DMS 273 treated with DMSO at 0.1 percent for 48 hours (cell line): ENCODE results near the gene LDAH.

Source experiments
- DNase-seq: peaks from one replicate; lab custom pipeline; 2025; lab: John Stamatoyannopoulos, UW

Gene LDAH

GRCh38 chr2:20667151-20667530 lies 155.8 kb downstream of the LDAH start:
- DNase-seq: no peak

GRCh38 chr2:20666304-20667150 lies 156.4 kb downstream of the LDAH start, which contains the start of gene GDF7:
TSS of gene GDF7 (plus strand) at chr2:20667144. CDS start at chr2:20667240, 96 bp downstream.
- DNase-seq: no peak

DNA sequence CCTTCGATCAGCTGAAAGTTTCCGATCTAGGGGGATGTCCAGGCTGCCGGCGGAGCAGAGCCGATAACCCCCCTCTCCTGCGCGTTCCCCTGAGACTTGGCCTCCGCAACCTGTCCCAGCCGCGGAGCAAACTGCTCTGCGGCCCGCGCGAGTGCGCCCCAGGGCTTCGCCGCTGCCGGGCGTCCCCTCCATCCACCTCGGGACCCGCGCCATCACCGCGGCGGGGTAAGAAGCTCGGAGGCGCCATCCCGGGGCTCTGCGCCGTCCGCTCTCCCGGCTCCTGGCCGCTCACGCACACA lies 156.9 kb downstream of the LDAH start:
- no peak for DNase-seq

GRCh38 chr2:20665243-20666004 lies 157.5 kb downstream of the LDAH start:
- DNase-seq: no peak

DNA sequence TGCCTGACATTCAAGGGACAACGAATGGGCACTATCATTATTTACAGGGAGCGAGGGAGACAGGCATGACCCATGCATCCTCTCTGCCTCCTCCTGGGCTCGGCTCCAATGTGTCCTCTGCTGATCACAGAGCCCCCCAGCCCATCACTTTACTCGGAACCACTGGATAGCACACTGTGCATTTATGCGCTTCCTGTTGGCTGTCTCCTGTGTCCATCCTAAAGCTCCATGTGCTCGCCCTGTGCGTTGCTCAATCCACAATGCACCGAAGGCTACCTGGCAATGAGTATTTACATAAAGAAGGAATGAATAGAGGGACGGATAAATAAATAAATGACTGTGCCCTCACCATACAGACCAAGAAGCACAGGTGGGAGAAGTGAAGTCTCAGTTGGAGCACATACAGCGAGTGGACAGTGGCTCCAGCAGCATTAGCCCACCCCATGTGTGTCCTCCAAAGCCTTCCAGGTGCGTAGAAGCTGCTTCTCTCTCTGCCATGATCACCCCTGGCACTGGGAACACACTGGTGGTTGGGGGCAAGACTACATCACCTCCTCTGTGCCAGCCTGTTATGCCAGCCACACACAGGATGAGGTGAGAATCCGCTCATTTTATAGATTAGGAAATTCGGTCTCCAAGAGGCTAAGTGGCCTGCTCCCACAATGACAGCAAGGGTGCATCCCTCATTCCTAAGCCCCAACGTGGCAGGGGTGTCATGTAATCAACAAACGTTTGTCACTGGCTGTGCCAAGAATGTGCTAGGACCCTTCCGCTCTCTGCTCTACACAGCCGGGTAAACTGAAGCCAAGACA lies 158.3 kb downstream of the LDAH start:
- DNase-seq: no peak

DNA sequence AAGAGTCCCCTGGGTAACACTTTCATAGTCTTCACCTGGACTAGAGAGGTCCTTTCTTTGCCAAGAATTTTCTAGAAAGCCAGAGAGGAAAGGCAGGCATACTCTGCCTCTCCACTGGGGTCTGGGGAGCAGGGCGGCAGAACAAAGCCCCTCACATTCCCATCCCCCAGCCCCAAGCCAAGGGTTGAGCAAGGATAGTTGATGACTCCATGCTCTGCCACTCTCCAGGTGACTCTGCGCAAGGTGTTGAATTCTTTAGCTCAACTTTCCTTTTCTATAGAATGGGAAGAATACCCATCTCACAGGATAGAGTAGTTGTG lies 158.9 kb downstream of the LDAH start:
- DNase-seq: no peak

GRCh38 chr2:20663196-20664070 lies 159.5 kb downstream of the LDAH start:
- DNase-seq: no peak

DNA sequence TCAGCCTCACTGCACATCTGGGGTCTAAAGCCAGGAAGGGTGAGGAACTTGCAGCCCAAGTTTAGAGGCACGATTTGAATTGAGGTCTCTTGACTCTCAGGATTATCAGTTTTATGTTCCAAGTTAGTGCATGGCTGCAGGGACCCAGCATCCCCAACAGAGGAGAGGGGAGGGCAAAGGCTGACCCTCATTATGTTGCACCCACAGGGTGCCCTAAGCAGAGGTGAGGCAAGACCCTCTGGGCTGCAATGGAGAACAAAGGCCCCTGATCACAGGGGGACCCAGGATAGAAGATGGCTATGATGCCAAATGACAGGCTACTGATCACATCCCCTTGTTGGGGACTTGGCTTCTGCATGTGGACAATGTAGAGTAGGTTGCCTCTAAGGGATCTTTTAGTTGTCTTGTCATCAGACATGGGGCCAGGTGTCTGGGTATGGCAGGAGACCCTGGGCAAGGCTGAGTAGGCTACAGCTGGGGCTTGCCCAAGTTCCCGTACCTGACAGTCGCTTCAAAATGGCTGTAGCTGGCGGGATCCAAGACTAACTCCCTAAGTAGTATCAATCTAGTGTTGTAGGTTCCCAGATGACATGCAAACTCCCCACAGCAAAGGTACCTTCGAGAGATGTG lies 160.5 kb downstream of the LDAH start:
- no peak for DNase-seq

- no peak for DNase-seq
Observed at GRCh38 chr2:20661421-20662307, 161.2 kb downstream of the LDAH start.

DNA sequence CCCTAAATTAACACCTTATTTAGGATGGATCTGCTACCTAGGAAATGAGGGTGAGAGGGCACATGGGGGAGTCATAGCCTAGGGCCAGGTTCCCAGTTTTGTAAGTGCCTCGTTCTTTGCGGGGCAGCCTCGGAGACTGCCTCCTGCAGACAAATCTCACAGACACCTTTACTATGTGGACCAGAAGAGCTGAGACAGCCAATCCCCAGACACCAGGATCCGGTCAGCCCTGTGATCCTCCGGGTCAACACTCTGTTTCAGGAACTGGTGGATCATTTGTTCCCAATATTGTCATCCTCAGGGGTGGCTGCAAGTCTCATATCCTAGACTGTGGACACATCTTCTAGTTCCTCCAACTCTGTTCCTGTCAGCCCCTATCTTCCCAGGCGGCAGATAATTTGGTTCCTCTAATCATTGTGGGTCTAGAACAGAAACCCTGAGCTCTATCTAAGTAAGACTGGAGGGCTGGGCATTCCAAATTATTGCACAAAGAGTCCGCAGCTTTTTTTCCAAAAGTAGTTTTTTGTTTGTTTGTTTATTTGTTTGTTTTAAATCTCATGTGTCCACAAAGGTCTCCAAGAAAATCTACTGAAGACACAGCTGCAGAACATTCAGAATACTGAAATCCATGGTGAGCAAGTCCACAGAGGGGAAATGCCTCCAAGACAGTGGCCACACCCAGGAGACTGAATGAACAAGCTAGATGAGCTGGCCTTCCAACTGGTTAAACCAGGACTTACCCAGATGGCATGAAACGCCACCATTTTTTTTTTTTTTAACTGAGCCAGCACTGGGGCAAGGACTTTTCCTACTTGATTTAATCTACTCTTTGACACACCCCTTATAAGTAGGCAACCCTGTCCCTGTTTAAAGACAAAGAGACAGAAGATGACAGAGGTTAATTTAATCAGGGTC lies 162.1 kb downstream of the LDAH start:
- no peak for DNase-seq

GRCh38 chr2:20657522-20658235 lies 165.2 kb downstream of the LDAH start:
- DNase-seq: no peak

GRCh38 chr2:20656561-20656960 lies 166.3 kb downstream of the LDAH start:
- no peak for DNase-seq

DNA sequence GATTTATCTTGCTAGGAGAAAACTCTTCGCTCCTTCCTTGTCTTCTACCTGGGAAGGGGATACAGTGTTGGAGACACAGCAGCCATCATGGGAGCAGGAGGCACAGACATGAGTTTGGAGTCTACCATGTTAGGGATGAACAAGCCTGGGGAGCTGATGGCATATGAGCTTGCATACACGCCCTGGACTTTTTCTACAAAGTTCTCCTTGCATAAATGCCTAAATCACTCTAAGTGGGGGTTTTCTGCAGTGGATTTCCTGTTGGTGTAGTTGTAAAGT lies 168.4 kb downstream of the LDAH start:
- no peak for DNase-seq

DNA sequence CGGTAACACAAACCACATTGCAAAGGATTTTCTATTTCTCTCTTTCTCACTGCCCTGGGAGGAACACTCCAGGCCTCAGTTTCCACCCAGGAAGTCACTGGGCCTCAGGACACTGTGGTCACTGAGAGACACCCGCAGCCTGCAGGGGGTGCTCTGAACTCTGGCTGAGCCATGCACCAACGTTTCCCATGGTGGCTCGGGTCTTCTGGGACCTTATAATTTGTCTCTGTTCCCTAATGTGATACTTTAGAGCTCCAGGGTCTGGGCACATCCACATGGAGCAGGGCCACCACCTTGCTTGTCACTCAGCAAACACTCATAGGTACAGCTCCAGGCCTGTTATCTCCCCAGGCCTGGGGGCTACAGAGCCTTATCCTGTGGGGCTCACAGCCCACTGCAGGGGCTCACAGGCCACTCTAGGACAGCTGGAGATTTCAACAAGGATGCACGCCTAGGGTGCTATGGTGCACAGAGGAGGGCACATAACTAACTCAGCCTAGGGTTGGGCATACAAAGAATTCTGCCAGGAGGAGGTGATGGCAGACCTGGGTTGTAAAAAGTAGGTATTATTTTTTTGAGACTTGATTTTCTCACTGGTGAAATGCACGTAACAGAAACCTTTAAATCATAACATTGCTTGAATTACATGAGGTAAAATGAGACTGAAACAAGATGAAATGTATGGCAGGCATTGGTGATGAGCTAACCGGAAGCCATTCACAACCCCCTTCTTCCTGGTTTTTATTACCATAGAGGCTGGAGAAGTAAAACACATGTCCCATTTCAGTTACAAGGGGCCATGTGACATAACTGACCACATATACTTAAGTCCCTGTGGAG lies 169.0 kb downstream of the LDAH start:
- no peak for DNase-seq

GRCh38 chr2:20652673-20653575 lies 170.0 kb downstream of the LDAH start:
- DNase-seq: no peak

- DNase-seq: no peak
Observed at GRCh38 chr2:20652141-20652540, 170.8 kb downstream of the LDAH start.

DNA sequence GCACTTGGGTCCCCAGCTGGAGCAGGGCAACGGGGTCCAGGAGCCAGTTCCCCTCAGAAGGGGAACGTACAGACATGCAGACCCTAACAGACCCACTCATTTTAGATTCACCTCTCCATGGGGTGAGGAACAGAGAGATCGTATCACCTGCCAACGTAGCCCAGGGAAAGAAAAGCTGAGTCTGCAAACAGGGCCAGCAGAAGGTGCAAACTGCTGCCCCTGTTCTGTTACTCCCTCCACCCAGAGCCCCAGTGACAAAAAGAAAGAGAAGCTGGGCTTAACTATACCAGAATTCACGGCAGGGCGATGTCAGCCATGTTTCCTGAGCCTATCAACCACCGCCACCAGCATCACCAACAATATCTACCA lies 171.2 kb downstream of the LDAH start:
- DNase-seq: no peak
